ENCODE results near the gene OAS2.
"Not testable (repeated sequence)": the region's sequence is repeated elsewhere in the genome, so short reads cannot be mapped to it uniquely, and the experiment has no call there.

- not testable (repeated sequence) for TF ChIP-seq EZH2 (IDR thresholded peaks at IDR 0.05; ENCODE audit: insufficient read depth, poor library complexity, severe bottlenecking); EZH2phosphoT487 (IDR thresholded peaks at IDR 0.05; ENCODE audit: insufficient read depth, low read depth)
Measured at GRCh38 chr12:112988823-112989385, 10.6 kb downstream of the OAS2 start.
